Endothelial cell of umbilical vein (primary cell): ENCODE data around the gene UNC50. TPM values are rescaled to one million over a fixed set of nuclear protein-coding genes. Genes with fewer than 3 reads are reported as not detected.

Source experiments
- BruUV-seq: library from RNA; stranded (reverse); fragments of 400-500 nt; replicated peaks from 2 replicates; lab custom pipeline; 2021; lab: Mats Ljungman, UMichigan
- CTCF ChIA-PET: fragments of 300-600, 350-600 bp; sonication (Branson Sonifier 250); formaldehyde crosslinking; loops from one replicate; lab custom pipeline; 2021; ENCODE audit warnings: antibody characterized with exemption, inconsistent platforms; lab: Charles Lee
- POLR2A ChIA-PET: fragments of 300-600, 350-600 bp; sonication (Branson Sonifier 250); formaldehyde crosslinking; loops from one replicate; lab custom pipeline; 2021; ENCODE audit warnings: antibody characterized with exemption, inconsistent platforms; lab: Charles Lee
- DNase-seq: peaks from one replicate; pipeline ENCODE4 v3.0.0-alpha.2; 2011; ENCODE audit warnings: low read depth, low spot score
- FAIRE-seq: peaks from 2 replicates; lab custom pipeline; 2011; peaks lifted over from hg19 to GRCh38; lab: Jason Lieb, UNC
- H2AFZ ChIP-seq: 2 replicates; pipeline ENCODE4 v1.6.0; 2012; ENCODE audit warnings: low read depth, low read length, control low read depth, inconsistent platforms
- H3K27ac ChIP-seq: 2 replicates; pipeline ENCODE4 v1.5.1; 2011; ENCODE audit warnings: low read depth, mild to moderate bottlenecking, control low read depth, low read length, moderate library complexity; ENCODE audit not compliant: insufficient read depth
- H3K27me3 ChIP-seq, 2 experiments: 2 replicates each; pipeline versions ENCODE4 v1.6.0 to v1.6.1; 2011; ENCODE audit warnings: low read length in 2 of 2, mixed read lengths in 1 of 2; ENCODE audit not compliant: control insufficient read depth in 2 of 2, insufficient read depth in 2 of 2
- H3K36me3 ChIP-seq, 2 experiments: 2 replicates in 1 of 2; 3 replicates in 1 of 2; pipeline ENCODE4 v1.5.1; 2011; ENCODE audit warnings: low read length in 2 of 2, mild to moderate bottlenecking in 1 of 2, moderate library complexity in 1 of 2; ENCODE audit not compliant: control insufficient read depth in 2 of 2, insufficient read depth in 2 of 2; ENCODE audit errors: extremely low read depth in 1 of 2
- H3K4me1 ChIP-seq: 3 replicates; pipeline ENCODE4 v1.5.1; 2011; ENCODE audit warnings: mild to moderate bottlenecking, low read length; ENCODE audit not compliant: control insufficient read depth, insufficient read depth; ENCODE audit errors: extremely low read depth
- H3K4me2 ChIP-seq: 2 replicates; pipeline ENCODE4 v1.6.1; 2011; ENCODE audit warnings: low read length, control low read depth, mixed read lengths; ENCODE audit not compliant: insufficient read depth
- H3K4me3 ChIP-seq, 3 experiments: fragments of 200-600 bp in 1 of 3; sonication (generic), shearing (Covaris generic) in 1 of 3; replicated peaks in 1 of 3; 2 replicates each; pipeline ENCODE4 v1.5.1; 2011 to 2016; ENCODE audit warnings: control low read depth in 3 of 3, low read length in 3 of 3, mild to moderate bottlenecking in 2 of 3, inconsistent platforms in 1 of 3, low read depth in 1 of 3, moderate library complexity in 1 of 3; ENCODE audit not compliant: insufficient read depth in 1 of 3
- H3K79me2 ChIP-seq: 2 replicates; pipeline ENCODE4 v1.6.0; 2012; ENCODE audit warnings: low read length, inconsistent platforms; ENCODE audit not compliant: control insufficient read depth, insufficient read depth
- H3K9ac ChIP-seq: replicated peaks from 2 replicates; pipeline ENCODE3; 2011; ENCODE audit warnings: low read length, control low read depth; ENCODE audit not compliant: insufficient read depth; ENCODE audit errors: extremely low read depth
- H3K9me1 ChIP-seq: replicated peaks from 3 replicates; pipeline ENCODE4 v1.6.0; 2011; ENCODE audit warnings: mild to moderate bottlenecking, low read length; ENCODE audit not compliant: control insufficient read depth, insufficient read depth; ENCODE audit errors: extremely low read depth
- H3K9me3 ChIP-seq: replicated peaks from 2 replicates; pipeline ENCODE4 v1.5.1; 2012; ENCODE audit warnings: low read length, inconsistent platforms; ENCODE audit not compliant: control insufficient read depth, insufficient read depth
- H4K20me1 ChIP-seq: replicated peaks from 2 replicates; pipeline ENCODE3; 2011; ENCODE audit warnings: mild to moderate bottlenecking, low read length; ENCODE audit not compliant: control insufficient read depth, insufficient read depth; ENCODE audit errors: extremely low read depth
- EZH2 ChIP-seq: IDR thresholded peaks from 2 replicates; pipeline ENCODE4 v1.6.1; 2012; ENCODE audit warnings: borderline replicate concordance, low read depth, mild to moderate bottlenecking, moderate library complexity, low read length, inconsistent platforms; ENCODE audit not compliant: severe bottlenecking
- FOS ChIP-seq: IDR thresholded peaks from 2 replicates; pipeline ENCODE4 v1.6.1; 2011; ENCODE audit warnings: mild to moderate bottlenecking, low read length, moderate library complexity, borderline replicate concordance; ENCODE audit not compliant: insufficient read depth
- GATA2 ChIP-seq: IDR thresholded peaks from 2 replicates; pipeline ENCODE4 v1.7.0; 2011; ENCODE audit warnings: low read depth, mild to moderate bottlenecking, moderate library complexity, mixed read lengths, low read length; ENCODE audit not compliant: insufficient read length, insufficient read depth
- MYC ChIP-seq: IDR thresholded peaks from one replicate; pipeline ENCODE4 v1.6.1; 2011; ENCODE audit warnings: mild to moderate bottlenecking, low read depth, low read length
- POLR2A ChIP-seq: IDR thresholded peaks from 2 replicates; pipeline ENCODE4 v1.6.1; 2012; ENCODE audit warnings: low read depth, mild to moderate bottlenecking, control low read depth, low read length
- POLR2AphosphoS5 ChIP-seq: IDR thresholded peaks from 2 replicates; pipeline ENCODE4 v1.6.1; 2012; ENCODE audit warnings: low read depth, mild to moderate bottlenecking, control low read depth, low read length, moderate library complexity; ENCODE audit not compliant: insufficient read depth
- dilution Hi-C: fragments of 300-500 bp; cut with MboI; formaldehyde crosslinking; loops from one replicate; pipeline ENCODE4 v1.15.0; 2019; ENCODE audit warnings: low sequenced_read_pairs; ENCODE audit not compliant: extremely low pct_ligation_motif_present
- intact Hi-C: fragments of 100-400 bp; cut with micrococcal nuclease; formaldehyde crosslinking; loops from one replicate; pipeline ENCODE4 v1.10.0; 2022
- polyA plus RNA-seq, 4 experiments: library from polyadenylated mRNA; depleted of rRNA in 3 of 4; stranded (reverse) in 3 of 4; unstranded in 1 of 4; fragments of >200 nt; gene quantifications; 2 replicates each; pipeline versions ENCODE4 v1.2.1 to v1.2.3, GENCODE V29; 2011 to 2012; ENCODE audit warnings: missing spikeins in 1 of 4
- total RNA-seq: library from RNA; stranded (reverse); gene quantifications from 2 replicates; pipeline ENCODE4 v1.2.3, GENCODE V29; 2021
- TF ChIP-seq, protein P1 (sequence below), 2 donors: IDR thresholded peaks; 1 replicate in 1 of 2; 2 replicates in 1 of 2; pipeline ENCODE4 v1.5.1; 2011; ENCODE audit warnings: low read length in 2 of 2, mild to moderate bottlenecking in 2 of 2, moderate library complexity in 2 of 2, control low read depth in 1 of 2, inconsistent platforms in 1 of 2, low read depth in 1 of 2; ENCODE audit not compliant: insufficient read depth in 1 of 2; ENCODE audit errors: extremely low read depth in 1 of 2

Gene UNC50
- total and polyA plus RNA-seq, 2 donors (not counting 3 experiments of a cell fraction or from before 2014, with no cell fraction given) = 33.5 to 56.6 TPM

- H3K9me1 ChIP-seq = no peaks in the 10 kb centered on the region
- H3K4me1 ChIP-seq = no peaks in the 10 kb centered on the region
- no peak overlapping the region for H2AFZ ChIP-seq
- H3K36me3 ChIP-seq = peaks cover 0 to 12% of the 10 kb centered on the region in 2 experiments
- BruUV-seq = no TSS peak
- POLR2A ChIA-PET = no interaction called here
- intact Hi-C loops (no loop called here), dilution Hi-C loops (no loop called here)
- no peak for TF ChIP-seq POLR2AphosphoS5
- no peak for TF ChIP-seq POLR2A
- no peak for TF ChIP-seq GATA2
- TF ChIP-seq, protein P1, sequence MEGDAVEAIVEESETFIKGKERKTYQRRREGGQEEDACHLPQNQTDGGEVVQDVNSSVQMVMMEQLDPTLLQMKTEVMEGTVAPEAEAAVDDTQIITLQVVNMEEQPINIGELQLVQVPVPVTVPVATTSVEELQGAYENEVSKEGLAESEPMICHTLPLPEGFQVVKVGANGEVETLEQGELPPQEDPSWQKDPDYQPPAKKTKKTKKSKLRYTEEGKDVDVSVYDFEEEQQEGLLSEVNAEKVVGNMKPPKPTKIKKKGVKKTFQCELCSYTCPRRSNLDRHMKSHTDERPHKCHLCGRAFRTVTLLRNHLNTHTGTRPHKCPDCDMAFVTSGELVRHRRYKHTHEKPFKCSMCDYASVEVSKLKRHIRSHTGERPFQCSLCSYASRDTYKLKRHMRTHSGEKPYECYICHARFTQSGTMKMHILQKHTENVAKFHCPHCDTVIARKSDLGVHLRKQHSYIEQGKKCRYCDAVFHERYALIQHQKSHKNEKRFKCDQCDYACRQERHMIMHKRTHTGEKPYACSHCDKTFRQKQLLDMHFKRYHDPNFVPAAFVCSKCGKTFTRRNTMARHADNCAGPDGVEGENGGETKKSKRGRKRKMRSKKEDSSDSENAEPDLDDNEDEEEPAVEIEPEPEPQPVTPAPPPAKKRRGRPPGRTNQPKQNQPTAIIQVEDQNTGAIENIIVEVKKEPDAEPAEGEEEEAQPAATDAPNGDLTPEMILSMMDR (IDR thresholded peaks at IDR 0.05; ENCODE audit: extremely low read depth in 1 of 2, insufficient read depth in 1 of 2, low read depth in 1 of 2, low read length in 2 of 2) = no peak
- TF ChIP-seq MYC = no peak
- TF ChIP-seq FOS = no peak
- no peak for TF ChIP-seq EZH2
- no peak for FAIRE-seq
- H3K4me2 ChIP-seq = no peak overlapping the region
- H3K27me3 ChIP-seq = no peaks in the 10 kb centered on the region
- no peaks in the 10 kb centered on the region for H3K79me2 ChIP-seq
- no peak overlapping the region for H3K4me3 ChIP-seq
- no peak overlapping the region for H3K27ac ChIP-seq
- CTCF ChIA-PET = interaction anchor here (0.9 to 3.5 kb wide), 3 partner anchors 11 to 167 kb away, joined by 3 to 14 read pairs (median 3); no protein-coding TSS in a partner anchor
- no peaks in the 10 kb centered on the region for H4K20me1 ChIP-seq
- no peaks in the 10 kb centered on the region for H3K9me3 ChIP-seq
- H3K9ac ChIP-seq = no peak overlapping the region
- no peak for DNase-seq
These were observed 28.5 kb upstream of the UNC50 start for GRCh38 chr2:98579926-98580325.
